Stimulated activated CD8-positive, alpha-beta memory T cell treated with anti-CD3 and anti-CD28 coated beads, Interleukin-12 subunit alpha, Interleukin-12 subunit beta, amount 100 ng/mL, for 24 hours (primary cell): ENCODE data around the gene EMC1.
"Not testable (repeated sequence)": the region's sequence is repeated elsewhere in the genome, so short reads cannot be mapped to it uniquely, and the experiment has no call there.

Experiments
- DNase-seq: peaks from one replicate; pipeline ENCODE4 v3.0.0-alpha.2; 2020; ENCODE audit errors: extremely low read depth

Gene EMC1

DNA sequence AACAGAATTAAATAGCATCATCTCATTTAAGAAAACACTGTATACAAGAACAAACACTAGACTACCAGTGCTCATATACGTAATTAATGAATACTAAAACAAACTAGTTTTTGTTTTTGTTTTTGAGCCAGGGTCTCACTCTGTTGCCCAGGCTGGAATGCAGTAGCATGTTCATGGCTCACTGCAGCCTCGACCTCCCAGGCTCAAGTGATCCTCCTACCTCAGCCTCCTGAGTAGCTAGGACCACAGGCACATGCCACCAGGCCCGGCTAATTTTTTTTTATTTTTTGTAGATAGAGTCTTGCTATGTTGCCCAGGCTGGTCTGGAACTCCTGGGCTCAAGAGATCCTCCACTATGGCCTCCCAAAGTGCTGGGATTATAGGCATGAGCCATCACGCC is 34.7 kb downstream of the EMC1 start:
- not testable (repeated sequence) for DNase-seq

DNA sequence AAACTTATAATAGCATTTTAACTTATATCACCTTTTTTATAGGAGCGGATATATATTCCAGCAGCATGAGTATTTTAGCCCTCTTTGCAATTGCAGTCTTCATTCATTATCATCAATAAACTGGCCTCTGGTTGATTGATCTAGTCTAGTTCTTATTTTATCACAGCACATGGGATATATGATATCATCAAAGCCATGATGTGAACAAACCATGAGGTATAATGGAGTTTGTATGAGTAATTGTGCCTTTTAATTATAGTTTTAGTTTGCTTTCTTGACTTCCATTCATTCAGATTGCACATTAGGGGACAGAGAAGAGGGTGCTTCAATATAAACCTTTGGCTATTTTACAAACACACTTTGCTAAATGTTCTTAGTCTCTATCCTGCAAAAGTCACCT is 37.7 kb downstream of the EMC1 start:
- no peak for DNase-seq

DNA sequence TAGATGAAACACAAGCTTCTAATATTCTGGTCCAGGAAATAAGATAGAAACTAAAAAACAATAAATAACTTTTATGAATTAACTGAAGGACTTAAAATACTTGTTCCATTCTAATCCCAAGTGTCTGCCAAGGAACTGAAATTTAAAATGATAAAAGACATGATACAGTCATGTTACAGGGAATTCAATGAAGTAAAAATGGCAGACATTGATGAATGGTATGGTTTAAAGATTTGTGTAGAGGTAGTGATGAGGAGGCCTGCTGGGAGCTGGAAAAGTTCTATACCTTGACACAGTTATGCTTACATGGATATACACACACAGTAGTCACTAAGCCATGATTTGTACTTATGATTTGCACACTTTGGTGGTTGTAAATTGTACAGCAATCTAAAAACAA is 39.2 kb downstream of the EMC1 start:
- no peak for DNase-seq

DNA sequence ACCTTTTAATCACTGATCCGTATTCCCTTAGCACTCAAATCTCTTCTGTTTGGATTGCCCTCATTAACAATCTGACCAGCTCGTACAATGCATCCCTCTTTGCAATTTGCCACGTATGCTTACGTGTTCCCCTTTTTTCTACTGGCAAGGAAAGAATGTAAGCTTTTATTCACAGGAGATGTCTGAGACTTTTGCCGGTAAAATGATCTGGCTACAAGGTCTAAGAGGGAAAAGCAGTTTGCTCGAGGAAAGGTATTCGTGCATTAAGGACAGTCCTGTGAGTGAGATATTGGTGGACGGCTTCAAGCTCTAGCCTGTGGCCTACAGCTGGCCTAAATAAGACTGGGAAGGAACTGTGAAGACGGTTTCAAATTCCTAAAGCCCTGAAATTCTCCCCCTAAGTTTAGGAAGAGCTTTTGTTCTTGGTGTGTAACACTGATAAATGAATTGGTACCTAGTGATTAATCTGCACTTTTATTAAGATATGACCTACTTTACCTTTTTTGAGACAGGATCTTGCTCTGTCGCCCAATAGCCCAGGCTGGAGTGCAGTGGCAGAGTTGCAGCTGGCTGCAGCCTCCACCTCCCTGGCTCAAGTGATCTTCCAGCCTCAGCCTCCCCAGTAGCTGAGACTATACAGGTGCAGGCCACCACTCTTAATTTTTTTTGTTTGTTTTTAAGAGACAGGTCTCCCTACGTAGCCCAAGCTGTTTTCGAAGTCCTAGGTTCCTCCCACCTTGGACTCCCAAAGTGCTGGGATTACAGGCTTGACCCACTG is 40.4 kb downstream of the EMC1 start:
- DNase-seq: no peak

DNA sequence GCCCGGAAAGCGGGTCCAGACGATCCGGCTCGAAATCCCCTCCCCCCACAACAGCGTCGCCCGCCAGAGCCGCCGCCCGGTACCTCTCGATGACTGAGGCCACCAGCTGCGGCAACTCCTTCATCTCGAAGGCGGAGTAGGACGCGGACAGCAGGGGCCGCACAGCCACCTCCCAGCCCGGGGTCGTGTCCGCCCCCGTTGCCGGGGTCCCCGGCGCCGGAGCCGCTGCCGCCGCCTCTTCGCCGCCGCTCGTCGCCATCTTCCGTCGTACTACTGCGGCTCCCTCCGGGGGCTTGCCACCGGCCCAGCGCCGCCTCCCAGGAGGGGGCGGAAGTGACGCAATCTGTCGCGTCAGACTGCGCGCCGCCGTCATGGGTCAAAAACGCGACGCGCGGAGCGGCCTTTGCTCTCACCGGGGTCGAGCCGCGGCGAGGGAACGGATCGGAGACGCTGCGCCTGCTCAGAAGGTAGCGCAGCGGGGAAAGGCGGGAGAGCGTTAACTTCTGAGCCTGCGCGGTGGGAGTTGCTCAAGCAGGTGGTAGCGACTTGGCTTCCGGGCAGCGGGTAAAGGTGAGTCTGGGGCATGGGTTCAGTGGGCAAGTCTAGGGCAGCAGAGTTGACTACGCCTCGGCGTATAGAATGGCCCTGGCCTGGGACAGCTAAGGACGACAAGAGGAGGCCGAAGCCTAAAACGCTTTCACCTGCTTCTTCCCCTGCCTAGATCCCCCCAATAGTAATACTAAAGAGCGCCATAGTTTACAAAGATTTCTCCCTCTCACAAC is 41.1 kb downstream of the EMC1 start, which contains the start of gene UBR4:
Gene UBR4, minus strand, starts transcription at position 277 of the 782 bp plus-strand sequence. Its CDS starts 18 bp downstream, at position 259.
- DNase-seq: peak; percentile 91

DNA sequence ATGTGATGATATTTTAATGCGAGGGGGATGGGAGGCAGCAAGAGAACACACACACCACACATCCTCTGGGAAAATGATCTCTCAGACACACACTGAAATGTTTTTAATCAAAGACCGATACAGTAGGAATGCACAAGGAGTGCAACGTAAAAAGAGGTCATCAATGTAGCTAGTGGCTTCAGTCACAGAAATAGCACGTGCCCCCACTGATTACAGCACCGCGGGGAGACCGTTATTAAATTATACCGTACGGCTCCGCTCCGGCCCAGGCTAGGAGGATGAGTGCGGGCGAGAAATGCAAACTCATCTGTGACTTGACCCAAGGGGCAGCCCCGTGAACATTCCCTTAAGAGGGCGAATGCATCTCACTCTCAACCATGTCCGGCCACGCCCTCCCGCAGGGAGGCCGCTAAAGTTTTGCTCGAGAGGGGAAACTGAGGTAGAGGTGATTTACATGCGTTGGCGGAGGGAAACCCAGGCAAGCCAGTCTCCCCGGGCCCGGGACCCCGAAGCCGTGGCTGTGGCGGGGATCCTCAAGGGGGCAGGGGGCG is 41.8 kb downstream of the EMC1 start:
- DNase-seq: peak; percentile 34

DNA sequence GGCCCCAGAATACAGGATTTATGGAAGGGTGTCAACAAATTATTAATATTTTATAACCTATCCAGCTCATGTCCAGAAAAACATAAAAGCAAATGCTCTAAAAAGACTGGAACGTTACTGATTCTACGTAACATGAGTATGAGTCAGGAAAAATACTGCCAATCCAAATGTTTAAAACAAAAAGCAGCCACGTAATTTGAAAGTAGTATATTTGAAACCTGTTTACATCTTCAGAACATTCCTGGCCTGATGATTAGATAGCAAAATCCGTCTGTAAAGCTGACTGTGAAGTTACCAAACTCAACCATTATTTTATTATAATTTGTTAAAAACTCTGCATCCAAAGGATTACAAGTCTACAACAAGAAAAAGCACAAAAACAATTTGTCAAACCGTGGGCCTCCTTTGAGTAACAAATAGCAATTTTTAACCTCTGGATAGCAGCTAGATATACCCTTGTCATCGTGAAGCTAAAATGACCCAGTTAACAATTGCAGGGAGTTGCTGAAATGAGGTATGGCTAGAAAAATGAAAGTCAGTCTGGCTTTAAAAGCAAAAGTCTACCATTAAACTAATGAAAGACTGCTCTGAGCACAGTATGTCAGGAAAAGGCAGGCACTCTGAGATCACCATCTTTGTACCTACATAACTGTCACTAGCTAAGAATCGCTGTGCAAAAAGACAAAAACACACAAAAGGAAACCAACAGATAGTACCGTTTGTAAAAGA is 42.5 kb downstream of the EMC1 start:
- no peak for DNase-seq

DNA sequence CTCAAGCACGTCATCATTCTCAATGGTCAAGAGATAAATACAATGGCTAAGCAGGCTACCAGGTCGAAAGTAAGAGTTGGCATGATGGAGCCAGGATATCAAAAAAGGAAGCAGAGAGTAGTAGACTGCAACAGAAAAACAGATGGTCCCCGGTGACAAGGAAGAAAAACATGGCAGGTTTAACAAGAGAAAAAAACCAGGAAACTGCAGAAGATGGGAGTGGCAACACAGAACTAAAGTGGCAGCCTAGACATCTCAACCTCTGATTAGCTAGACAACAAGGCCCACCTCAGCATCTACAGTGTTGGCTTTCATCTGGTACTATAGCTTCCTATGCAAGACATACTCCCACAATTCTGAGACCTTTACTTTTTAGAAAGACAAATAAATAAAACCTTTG is 44.4 kb downstream of the EMC1 start:
- DNase-seq: no peak

DNA sequence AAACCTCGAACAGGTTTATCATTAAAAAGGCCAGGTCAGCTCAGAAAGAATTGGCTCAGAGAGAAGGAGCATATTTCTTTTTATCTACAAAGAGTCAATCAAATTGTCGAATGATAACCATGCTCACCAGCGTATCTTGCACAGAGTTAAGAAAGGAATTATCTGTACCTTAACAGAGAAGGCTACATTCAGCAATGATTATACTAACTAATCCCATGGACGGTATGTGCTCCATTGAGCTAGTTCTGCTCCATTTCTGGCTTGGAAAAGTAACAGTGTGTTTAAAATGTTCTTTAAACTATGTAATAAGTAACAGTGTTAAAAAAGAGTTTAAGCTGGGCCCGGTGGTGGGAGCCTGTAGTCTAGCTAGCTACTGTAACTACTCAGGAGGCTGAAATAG is 45.5 kb downstream of the EMC1 start:
- no peak for DNase-seq

DNA sequence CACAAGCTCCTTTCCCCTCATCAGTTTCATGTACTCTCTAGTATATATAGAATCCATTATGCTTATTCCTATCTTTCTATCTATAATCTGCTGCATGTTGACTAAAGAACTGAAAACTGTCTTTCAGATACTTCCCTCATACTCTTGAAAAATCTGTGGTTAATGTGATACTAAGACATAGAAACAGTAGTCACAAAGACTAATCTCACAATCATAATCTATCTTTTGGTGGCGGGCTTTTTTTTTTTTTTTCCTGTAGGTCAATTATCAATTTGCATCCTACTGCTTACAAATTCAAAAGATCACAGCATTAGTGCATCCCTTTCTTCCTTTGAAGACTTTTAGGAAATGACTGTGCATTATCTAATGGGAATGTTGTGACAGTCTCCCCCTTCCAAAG is 45.9 kb downstream of the EMC1 start:
- no peak for DNase-seq

DNA sequence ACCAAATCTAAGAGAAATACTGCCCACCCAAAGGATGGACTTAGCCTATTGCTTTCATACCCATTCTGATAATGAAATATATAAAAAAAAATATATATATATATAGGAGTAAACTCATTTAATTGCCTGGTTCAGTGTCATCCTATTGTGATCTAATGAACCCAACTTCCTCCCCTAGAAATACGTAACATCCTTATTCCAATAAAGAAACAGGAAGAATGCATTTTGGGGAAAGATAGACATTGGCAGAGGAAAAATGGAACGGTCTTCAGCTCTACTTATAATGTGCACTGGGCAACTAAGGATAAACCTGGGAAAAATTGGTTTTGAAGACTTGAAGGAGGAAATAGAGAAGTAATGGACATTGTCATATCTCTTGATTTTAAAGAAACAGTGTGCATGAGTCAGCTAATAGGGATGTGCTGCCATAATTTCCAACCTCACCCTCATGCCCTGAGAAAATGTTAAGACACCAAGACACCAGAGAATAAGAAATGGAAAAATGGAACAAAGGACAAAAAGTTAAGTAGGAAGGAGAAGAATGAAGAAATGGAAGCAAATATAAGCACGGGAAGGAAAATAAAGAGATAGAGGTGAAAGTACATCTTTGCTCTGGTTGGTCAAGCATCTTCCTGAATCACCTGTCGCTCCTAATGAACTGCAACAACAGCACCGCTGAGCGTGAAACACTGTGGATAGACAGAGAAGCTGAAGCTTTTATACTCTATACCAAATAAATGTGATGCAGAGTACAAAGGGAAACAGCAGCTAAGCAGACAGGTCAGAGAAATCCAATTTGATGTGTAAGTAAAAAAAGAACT is 46.7 kb downstream of the EMC1 start:
- no peak for DNase-seq

DNA sequence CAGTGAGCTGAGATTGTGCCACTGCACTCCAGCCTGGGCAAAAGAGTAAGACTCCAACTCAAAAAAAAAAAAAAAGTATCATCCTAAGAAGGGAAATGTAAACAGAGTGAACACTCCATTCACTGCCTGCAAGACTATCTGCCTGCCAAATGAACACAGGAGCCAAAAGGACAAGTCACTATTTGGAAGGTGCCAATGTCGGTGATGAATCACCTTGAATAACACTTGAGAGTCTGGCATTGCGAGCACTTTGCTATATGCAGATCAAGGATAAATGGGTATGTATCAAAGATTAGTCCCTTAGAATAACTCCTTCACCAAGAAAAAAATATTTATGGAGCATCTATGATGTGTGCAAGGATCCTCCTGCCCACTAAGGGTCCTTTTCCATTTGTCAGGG is 47.9 kb downstream of the EMC1 start:
- DNase-seq: no peak

DNA sequence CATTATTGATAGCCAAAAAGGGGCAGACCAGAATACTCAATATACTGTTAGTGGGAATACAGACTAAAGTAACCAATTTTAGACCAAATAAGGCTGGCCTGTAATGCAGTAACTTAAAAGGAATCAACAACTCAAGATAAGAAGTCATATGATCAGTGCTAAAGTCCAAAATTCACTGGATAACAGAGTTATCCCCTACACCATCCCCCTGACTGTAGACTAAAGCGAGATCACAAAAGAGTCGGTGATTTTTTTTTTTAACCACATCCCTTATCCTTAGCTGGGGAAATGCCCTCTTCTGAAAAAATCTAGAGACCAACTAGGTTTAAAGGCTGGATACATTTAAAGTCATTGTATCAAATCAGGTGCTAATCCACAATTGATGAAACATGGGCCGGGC is 48.9 kb downstream of the EMC1 start:
- no peak for DNase-seq

DNA sequence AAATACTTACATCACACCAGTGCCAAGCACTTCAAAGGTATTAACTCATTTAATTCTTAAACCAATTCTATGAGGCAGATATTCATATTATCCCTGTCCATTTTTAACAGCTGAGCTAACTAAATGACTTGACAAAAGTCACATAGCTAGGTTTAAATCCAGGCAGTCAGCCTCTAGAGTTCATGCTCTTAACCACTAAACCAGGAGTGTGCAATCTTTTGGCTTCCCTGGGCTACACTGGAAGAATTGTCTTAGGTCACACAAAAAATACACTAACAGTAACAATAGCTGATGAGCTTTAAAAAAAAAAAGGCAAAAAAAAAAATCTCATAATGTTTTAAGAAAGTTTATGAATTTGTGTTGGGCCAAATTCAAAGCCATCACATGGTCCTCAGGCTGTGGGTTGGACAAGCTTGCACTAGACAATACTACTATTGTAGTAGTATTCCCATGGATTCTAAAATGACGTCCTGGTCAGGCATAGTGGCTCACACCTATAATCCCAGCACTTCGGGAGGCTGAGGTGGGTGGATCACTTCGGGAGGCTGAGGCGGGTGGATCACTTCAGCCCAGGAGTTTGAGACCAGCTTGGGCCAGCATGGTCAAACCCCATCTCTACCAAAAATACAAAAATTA is 51.2 kb downstream of the EMC1 start:
- no peak for DNase-seq

DNA sequence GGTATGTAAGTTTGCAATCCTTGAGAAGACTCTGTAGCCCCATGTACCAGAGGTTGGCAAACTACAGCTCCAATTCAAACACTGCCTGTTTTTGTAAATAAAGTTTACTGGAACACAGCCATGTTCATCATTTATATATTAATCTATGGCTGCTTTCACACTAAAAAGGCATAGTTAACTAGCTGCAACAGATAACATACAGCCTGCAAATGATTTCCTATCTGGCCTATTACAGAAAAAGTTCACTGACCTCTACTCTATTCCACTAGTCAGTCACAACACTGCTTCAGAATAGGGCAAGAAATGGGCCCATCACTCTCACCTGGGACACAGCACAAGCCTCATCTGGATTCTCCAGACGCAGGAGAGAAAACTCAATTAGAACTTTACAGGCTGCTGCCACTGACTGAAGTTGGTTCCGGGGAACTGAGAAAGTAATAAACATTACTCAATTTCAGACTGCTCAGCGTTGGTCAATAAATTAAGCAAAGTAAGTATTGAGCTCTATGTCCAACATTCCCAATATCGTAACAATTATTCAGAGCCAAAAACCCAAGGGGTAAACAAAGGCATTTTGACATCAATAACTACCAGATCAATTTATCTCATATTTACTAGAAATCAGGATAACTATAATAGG is 51.9 kb downstream of the EMC1 start:
- DNase-seq: no peak

DNA sequence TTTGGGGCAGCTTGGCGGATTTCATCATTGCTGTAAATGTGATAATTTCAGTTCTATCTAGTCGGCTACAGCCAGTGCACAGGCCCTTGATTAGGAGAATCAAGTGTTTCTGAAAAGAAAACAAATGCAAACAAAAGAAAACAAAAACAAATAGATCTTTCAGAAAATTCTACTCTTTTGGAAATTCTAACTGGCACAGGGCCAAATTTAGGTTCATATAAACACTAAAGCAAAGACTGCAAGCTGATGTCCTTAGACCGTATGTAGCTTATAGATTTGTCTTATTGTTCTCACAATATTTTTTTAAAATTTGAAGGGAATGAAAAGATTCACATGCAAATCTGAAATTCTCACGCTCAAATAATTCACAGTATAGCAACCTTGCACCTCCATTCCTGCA is 52.5 kb downstream of the EMC1 start:
- no peak for DNase-seq

DNA sequence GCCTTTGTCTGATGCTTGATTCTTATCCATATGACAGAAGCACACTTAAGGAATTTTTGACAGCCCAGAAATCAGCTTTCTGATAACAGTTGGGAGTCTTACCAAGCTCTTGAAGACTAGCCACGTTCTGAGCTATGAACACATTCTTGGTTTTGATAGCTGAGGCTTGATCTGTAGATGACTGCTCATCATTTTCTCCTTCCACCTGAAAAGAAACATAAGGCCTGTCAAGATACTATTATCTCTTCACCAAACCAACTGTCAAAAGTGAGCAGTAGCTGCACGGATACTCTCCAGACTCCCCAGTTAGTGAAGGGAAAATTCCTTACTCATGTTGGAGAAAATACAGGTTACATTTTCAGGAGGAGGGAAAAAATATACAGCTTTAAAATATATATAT is 53.5 kb downstream of the EMC1 start:
- DNase-seq: no peak

DNA sequence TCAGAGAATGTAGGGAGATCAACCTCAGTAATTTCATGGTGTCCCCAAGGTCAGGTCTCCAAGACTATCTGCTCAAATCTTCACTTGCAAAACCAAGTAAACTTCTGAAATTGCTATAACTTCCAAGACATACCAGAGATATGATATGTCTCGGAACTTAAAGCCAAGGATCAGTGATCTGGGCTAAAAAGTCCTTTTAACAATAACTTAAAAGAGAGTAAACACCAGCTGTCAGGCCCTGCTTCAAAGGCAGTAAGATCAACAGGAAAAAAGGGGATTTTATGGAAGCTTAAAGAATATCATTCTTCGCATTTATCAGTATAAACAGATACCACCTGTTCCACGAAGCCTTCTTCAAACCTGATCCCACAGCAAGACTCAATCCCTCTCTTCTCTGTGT is 55.0 kb downstream of the EMC1 start:
- DNase-seq: no peak

DNA sequence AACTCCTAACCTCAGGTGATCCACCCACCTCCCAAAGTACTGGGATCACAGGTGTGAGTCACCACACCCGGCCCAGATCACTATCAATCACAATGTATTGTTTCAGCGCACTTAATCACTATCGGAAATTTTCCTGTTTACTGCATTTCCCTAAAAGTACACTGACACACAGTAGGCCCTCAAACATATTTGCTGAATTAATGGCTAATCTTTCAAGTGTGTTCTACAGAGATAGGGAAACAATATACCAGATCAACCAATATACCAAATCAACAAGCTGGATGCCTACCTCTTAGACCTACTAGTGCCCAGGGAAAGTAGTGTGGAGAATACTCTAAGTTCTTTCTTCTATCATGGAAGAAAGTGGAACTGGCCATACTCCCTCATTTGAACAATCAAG is 58.3 kb downstream of the EMC1 start:
- no peak for DNase-seq

DNA sequence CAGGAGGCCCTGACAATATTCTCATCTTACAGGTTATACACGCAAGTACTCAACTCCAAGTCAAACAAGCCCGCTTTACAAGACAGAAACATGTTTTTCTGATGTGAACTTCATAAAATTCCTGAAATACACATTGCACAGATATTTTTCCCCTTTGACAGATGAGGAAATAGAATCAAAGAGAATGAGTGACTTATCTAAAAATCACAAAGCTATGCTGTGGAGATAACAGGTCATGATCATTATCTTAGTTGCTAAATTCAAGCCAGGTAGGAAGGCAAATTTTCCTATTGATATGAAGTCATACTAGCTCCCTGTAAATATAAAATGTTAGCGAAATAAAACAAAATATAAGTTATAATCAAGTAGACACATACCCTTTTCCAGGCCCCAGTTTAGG is 59.5 kb downstream of the EMC1 start:
- DNase-seq: no peak
